Stomach (tissue), 4 donors: ENCODE measurements around the gene EYA2.

ENCODE experiments used
- CTCF ChIP-seq, 7 experiments: fragments of 450-650 bp in 4 of 7; fragments of 200-600 bp in 3 of 7; sonication (generic) in 3 of 7; IDR thresholded peaks; one replicate each; pipeline ENCODE4 v1.5.1; 2016 to 2019; ENCODE audit warnings: antibody characterized with exemption in 7 of 7, control low read depth in 2 of 7, mild to moderate bottlenecking in 1 of 7
- EP300 ChIP-seq: sonication (generic); formaldehyde crosslinking; IDR thresholded peaks from one replicate; pipeline ENCODE4 v1.6.1; 2017; ENCODE audit warnings: antibody characterized with exemption
- POLR2AphosphoS5 ChIP-seq, 3 donors: sonication (generic); formaldehyde crosslinking; IDR thresholded peaks; one replicate each; pipeline ENCODE4 v1.6.1; 2016; ENCODE audit warnings: antibody characterized with exemption in 3 of 3

GRCh38 chr20:46999801-47000465, 105.3 kb downstream of the EYA2 start:
- TF ChIP-seq CTCF (IDR thresholded peaks at IDR 0.05) = no peak
- no peak for TF ChIP-seq EP300
- no peak for TF ChIP-seq POLR2AphosphoS5 (IDR thresholded peaks at IDR 0.05)
